ENCODE data around the gene NDFIP1. TPM values are rescaled to one million over a fixed set of nuclear protein-coding genes. Genes with fewer than 3 reads are reported as not detected.

NDFIP1 gene
- total RNA-seq, 1 donor from 2014 or later: 53.0 TPM

GRCh38 chr5:142118155-142118686 lies 9.6 kb downstream of the NDFIP1 start:
- DNase-seq (ENCODE audit: low read depth in 2 of 2): no peak

DNA sequence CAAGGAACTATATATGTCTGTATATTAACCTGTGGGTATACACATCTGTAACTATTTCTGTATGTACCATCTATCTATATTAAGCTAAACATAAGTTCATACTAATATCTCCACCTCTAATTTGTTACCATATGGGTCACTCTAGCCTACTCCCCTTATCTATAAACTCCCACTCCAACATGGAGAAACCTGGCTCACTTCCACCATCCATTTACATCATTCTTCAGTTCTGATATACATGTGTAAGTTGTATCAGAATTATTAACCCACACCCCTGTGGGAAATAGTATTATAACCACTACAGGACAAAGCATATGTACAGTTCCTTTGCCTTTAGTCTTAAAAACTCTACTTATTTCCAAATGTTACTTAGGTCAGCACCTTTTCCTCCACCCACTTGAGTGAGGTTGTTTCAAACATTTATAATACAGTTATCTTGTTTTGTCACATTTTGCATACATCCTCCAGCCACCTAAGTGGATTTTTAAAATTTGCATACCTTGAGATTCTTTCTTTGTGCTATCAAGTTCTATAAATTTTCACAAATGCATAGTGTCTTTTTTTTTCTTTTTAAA lies 10.6 kb downstream of the NDFIP1 start:
- DNase-seq (ENCODE audit: low read depth in 2 of 2): no peak

- DNase-seq (ENCODE audit: low read depth in 2 of 2): peak in 1 of 2 donors; percentile 23
These were observed 11.8 kb downstream of the NDFIP1 start for GRCh38 chr5:142120247-142120935.

DNA sequence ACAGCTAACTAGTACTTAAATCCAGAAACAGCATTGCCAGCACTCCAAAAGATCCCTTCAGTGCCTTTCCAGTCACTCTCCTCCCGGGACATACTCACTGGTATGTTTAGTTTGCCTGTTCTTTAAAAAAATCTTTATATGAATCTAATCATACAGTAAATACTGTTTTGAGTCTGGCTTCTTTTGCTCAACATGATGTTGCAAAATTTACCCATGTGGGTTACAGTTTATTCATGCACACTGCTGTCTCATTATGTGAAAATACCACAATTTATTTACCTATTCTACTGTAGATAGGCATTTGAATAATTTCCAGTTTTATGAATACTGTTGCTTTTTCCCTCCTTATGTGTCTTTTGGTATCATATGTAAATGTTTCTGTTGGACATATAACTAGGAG lies 13.5 kb downstream of the NDFIP1 start:
- DNase-seq (ENCODE audit: low read depth in 2 of 2): no peak

GRCh38 chr5:142125378-142125777 lies 16.8 kb downstream of the NDFIP1 start:
- no peak for DNase-seq (ENCODE audit: low read depth in 2 of 2)

GRCh38 chr5:142125963-142126362 lies 17.4 kb downstream of the NDFIP1 start:
- no peak for DNase-seq (ENCODE audit: low read depth in 2 of 2)

- peak in 1 of 2 donors; percentile 33 for DNase-seq (ENCODE audit: low read depth in 2 of 2)
These were observed 20.2 kb downstream of the NDFIP1 start for GRCh38 chr5:142128675-142129208.

GRCh38 chr5:142129446-142130066 lies 21.0 kb downstream of the NDFIP1 start:
- no peak for DNase-seq (ENCODE audit: low read depth in 2 of 2)

DNA sequence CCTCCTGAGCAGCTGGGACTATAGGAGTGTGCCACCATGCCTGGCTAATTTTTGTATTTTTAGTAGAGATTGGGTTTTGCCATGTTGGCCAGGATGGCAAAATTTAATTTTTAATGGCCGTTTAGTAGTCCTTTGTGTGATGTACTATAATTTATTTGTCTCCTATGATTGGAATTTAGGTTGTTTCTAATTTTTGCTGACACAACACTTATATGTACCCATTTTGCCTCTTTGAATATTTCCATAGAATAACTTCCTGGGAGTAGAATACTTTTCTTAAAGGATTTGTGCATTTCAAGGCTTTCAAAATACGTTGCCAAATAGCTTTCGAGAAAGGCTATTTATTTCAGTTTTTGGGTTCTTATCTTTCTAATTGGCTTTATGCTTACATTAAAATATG lies 22.8 kb downstream of the NDFIP1 start:
- no peak for DNase-seq (ENCODE audit: low read depth in 2 of 2)

- DNase-seq (ENCODE audit: low read depth in 2 of 2): no peak
These were observed 24.3 kb downstream of the NDFIP1 start for GRCh38 chr5:142132916-142133315.

DNA sequence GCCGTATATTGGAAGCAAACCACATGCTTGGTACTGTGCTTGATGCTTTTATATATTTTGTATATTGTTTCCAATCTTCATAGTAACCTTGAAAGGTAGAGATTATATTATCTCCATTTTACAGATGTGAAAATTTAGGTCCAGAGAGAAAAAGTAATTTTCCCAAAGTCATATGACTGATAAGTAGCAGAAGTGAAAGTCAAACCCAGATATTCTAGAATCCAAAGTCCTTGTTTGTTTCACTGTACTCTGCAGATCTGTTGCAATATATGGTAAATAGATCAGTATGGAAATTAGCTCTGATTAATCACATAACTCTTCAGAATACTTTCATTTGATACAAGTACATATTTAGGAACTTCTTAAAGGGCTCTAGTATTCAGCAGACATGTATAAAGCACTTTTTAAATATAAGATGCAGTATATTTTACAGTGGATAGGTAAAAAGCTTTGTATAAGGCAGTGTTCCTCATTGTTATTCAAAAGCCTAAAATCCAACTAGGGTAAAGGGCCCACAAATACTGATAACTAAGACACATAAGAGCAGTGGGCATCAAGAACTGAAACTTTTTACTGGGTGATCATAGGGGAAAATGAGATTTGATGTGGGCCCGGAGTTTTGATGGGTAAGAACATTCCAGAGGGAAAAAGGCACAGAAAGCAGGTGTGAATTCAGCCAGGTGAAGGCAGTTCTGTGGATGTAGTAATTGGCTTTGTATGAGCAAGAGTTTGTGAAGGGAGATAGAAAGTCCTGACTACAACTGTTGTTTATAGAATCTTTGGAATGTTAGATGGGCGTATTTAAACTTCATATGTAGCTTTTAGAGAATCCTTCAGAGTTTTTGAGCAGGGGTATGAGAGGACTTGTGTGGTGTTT lies 25.0 kb downstream of the NDFIP1 start:
- DNase-seq (ENCODE audit: low read depth in 2 of 2): peak in 1 of 2 donors; percentile 21

DNA sequence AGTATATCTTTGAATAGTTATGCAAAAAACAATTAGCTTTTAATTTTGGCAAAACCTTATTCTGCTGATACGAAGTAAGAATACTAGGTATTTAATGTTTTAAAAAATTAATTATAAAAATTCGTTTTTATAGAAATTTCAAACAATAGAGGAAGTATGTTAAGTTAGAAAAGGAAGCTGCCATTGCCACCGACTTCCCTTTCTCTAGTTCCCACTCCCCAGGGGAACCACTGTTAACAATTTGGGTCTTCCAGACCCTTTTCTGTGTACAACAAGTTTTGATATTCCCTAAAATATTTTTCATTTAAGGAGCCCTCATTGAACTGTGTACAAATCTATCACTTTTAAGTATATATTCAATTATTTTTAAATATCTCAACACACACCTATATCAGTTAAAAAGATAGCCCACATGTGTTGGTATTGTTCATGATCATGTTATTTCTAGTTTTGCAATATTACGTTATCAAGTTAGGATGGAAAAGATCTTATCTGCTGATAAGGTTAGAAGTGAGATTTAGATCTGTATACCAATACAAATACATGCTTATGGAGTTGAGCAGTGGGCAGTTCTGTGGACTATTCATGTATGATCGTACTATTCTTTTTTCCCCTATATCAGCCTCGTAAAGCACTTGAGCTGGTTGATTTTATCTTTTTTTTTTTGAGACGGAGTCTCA lies 25.9 kb downstream of the NDFIP1 start:
- no peak for DNase-seq (ENCODE audit: low read depth in 2 of 2)

DNA sequence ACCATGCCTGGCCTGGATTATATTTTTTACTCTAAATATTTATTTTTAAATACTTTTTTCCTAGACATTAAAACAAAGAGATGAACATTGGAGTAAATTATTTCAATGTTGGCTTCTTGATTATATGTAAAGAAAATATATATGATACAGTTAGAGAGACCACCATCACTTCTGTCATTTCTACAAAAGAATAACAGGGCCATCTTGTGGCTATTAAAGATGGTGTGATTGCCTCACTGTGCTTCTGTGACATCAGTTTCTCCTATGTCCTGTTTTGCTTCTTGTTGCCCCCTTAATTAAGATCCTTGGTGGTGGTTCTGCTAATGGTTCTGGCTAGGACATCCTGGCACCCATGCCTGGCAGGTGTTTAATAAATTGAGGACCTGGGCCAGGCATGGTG lies 32.9 kb downstream of the NDFIP1 start:
- DNase-seq (ENCODE audit: low read depth in 2 of 2): peak in 1 of 2 donors; percentile 3

DNA sequence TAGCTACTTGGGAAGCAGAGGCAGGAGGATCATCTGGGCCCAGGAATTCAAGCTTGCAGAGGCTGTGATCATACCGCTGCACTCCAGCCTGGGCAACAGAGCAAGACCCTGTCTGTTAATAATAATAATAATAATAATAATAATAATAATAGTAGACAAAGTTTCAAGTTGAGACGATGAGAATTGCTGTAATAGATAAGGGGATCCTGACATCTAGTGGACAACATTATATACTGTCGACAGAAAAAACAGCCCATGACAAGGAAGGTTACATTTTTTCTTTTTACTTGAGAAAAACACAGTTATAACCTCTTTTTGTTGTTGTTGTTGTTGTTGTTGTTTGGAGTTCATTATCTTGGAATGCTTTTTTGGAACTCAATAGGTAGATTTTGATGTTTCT lies 35.3 kb downstream of the NDFIP1 start:
- DNase-seq (ENCODE audit: low read depth in 2 of 2): peak; percentile 70

DNA sequence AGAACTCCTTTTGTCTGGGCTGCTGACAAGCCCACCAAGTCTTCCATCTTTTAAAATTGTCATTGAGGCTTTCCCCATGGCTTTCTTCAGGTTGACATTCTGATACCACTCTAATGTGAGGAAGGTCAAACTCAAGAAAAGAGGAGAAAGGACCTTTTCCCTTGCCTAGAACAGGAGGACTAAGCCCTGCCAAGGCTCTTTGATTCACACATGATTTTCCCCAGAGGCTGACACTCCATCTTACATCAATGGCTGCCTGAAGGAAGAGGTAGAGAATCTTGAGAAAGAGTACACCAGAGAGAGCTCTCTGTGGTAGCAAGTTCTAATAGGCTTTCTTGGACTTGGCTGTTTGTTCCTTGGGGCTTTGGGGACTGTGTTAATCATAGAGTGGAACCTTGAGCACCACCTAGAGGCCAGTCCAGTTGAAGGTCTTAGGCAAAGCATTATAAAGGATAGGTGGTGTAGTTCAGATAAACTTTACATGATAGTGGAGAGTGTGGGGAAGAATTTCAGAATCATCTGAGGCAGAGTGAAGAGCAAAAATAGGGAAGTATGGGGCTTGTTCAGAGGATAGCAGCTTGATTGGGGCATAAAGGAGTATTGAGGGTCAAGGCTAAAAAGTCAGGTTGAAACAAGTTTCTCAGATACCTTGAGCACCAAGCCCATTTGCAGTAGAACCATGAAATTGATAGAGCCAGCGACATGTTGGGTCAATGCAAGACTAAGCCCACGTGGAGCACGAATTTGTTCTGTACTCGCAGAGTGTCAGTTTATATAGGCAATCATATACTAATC lies 36.7 kb downstream of the NDFIP1 start:
- peak; percentile 59 to 75 for DNase-seq (ENCODE audit: low read depth in 2 of 2)

- no peak for DNase-seq (ENCODE audit: low read depth in 2 of 2)
These were observed 40.8 kb downstream of the NDFIP1 start for GRCh38 chr5:142149363-142149762.

- no peak for DNase-seq (ENCODE audit: low read depth in 2 of 2)
These were observed 41.9 kb downstream of the NDFIP1 start for GRCh38 chr5:142150431-142150830.

DNA sequence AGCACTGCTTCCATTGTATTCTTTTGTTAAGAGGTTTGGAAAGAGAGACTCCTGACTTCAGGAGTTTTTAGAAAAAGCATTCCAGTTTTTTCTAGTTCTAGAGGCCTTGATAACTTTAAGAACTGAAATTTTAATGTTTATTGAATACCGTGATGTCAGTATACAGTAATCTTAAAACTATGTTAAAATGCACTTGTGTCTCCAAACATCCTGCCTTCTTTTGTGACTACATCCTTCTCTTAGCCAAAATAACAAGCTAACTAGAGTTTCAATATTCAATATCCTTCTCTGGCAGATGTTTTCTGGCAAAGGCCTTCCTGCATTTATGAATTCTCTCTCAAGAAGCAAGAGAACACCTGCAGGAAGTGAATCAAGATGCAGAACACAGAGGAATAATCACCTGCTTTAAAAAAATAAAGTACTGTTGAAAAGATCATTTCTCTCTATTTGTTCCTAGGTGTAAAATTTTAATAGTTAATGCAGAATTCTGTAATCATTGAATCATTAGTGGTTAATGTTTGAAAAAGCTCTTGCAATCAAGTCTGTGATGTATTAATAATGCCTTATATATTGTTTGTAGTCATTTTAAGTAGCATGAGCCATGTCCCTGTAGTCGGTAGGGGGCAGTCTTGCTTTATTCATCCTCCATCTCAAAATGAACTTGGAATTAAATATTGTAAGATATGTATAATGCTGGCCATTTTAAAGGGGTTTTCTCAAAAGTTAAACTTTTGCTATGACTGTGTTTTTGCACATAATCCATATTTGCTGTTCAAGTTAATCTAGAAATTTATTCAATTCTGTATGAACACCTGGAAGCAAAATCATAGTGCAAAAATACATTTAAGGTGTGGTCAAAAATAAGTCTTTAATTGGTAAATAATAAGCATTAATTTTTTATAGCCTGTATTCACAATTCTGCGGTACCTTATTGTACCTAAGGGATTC lies 43.1 kb downstream of the NDFIP1 start:
- peak; percentile 89 to 91 for DNase-seq (ENCODE audit: low read depth in 2 of 2)

GRCh38 chr5:142152384-142152732 lies 43.8 kb downstream of the NDFIP1 start:
- DNase-seq (ENCODE audit: low read depth in 2 of 2): peak in 1 of 2 donors; percentile 28

All from lung microvascular endothelial cell (primary cell).